Activated CD4-positive, alpha-beta T cell treated with anti-CD3 and anti-CD28 coated beads for 36 hours (primary cell): ENCODE results near the gene MFGE8. TPM values are rescaled to one million over a fixed set of nuclear protein-coding genes. Genes with fewer than 3 reads are reported as not detected.

Experiments used
- ATAC-seq: fragments of 200-7000 bp; cut with Tn5 transposase; one replicate; pipeline ENCODE4 v1.10.0; 2021; ENCODE audit warnings: mild to moderate bottlenecking, moderate library complexity
- CTCF ChIA-PET: fragments of 350-600 bp; sonication (Branson Sonifier 250); formaldehyde crosslinking; loops from one replicate; lab custom pipeline; 2021; ENCODE audit warnings: antibody characterized with exemption; lab: Charles Lee
- POLR2A ChIA-PET: fragments of 350-600 bp; sonication (Branson Sonifier 250); formaldehyde crosslinking; loops from one replicate; lab custom pipeline; 2021; ENCODE audit warnings: antibody characterized with exemption, inconsistent platforms; lab: Charles Lee
- DNase-seq: peaks from one replicate; pipeline ENCODE4 v3.0.0-alpha.2; 2020
- H3K27ac Mint-ChIP-seq: one replicate; pipeline ENCODE4 v1.8.0; 2021; ENCODE audit warnings: mixed read lengths
- H3K27me3 Mint-ChIP-seq: one replicate; pipeline ENCODE4 v1.8.0; 2021; ENCODE audit warnings: mixed read lengths
- H3K36me3 Mint-ChIP-seq: one replicate; pipeline ENCODE4 v1.8.0; 2021; ENCODE audit warnings: low read depth, mixed read lengths
- H3K4me1 Mint-ChIP-seq: one replicate; pipeline ENCODE4 v1.8.0; 2021; ENCODE audit warnings: mixed read lengths
- H3K4me3 Mint-ChIP-seq: one replicate; pipeline ENCODE4 v1.8.0; 2021; ENCODE audit warnings: mild to moderate bottlenecking, moderate library complexity, mixed read lengths
- H3K9me3 Mint-ChIP-seq: one replicate; pipeline ENCODE4 v1.8.0; 2021; ENCODE audit warnings: low read depth, mixed read lengths
- intact Hi-C, 2 experiments: fragments of 100-400 bp; cut with DNase I in 1 of 2; cut with micrococcal nuclease in 1 of 2; formaldehyde crosslinking; loops; one replicate each; pipeline versions ENCODE4 v1.14.2 to v1.15.1; 2022 to 2024; cut with DNase I, micrococcal nuclease
- total RNA-seq, 2 experiments: library from RNA; stranded (reverse); gene quantifications; one replicate each; pipeline ENCODE4 v1.2.3, GENCODE V29; 2021

The MFGE8 gene
- total RNA-seq, 2 experiments from 2014 or later: 17.0 to 18.6 TPM

- intact Hi-C loops: loop anchor here (1.0 to 5.0 kb wide), 2 partner anchors 272 kb away; no protein-coding TSS in a partner anchor
- H3K27ac Mint-ChIP-seq: no peak overlapping the region
- ChIA-PET POLR2A (interaction anchor here (0.7 kb wide), 1 partner anchor 10 kb away, joined by 3 read pairs; no protein-coding TSS in a partner anchor), CTCF (interaction anchor here (0.7 to 5.2 kb wide), 29 partner anchors 9 to 375 kb away, joined by 3 to 73 read pairs (median 7); partner anchors contain the start of genes ABHD2 and HAPLN3)
- H3K9me3 Mint-ChIP-seq: no peaks in the 10 kb centered on the region
- peaks cover 2% of the 10 kb centered on the region for H3K36me3 Mint-ChIP-seq
- no peak overlapping the region for H3K4me3 Mint-ChIP-seq
- no peaks in the 10 kb centered on the region for H3K27me3 Mint-ChIP-seq
- peaks cover 34% of the 10 kb centered on the region for H3K4me1 Mint-ChIP-seq
- ATAC-seq: no peak
- no peak for DNase-seq
These were observed 7.6 kb downstream of the MFGE8 start for GRCh38 chr15:88905576-88905975.

- Mint-ChIP-seq H3K4me3 (no peak overlapping the region), H3K27ac (peak overlapping the region; percentile 78), H3K4me1 (peaks cover 34% of the 10 kb centered on the region), H3K27me3 (no peaks in the 10 kb centered on the region), H3K9me3 (no peaks in the 10 kb centered on the region), H3K36me3 (peaks cover 2% of the 10 kb centered on the region)
- CTCF ChIA-PET: interaction anchor here (0.6 to 5.2 kb wide), 45 partner anchors 8 to 1447 kb away, joined by 3 to 73 read pairs (median 4); partner anchors contain the start of genes ABHD2 and HAPLN3
- peak; percentile 99 for ATAC-seq
- intact Hi-C loops: loop anchor here (1.0 to 5.0 kb wide), 4 partner anchors 10 to 273 kb away; no protein-coding TSS in a partner anchor
- POLR2A ChIA-PET: interaction anchor here (0.8 to 1.1 kb wide), 3 partner anchors 9 to 263 kb away, joined by 4 to 5 read pairs (median 4); partner anchors contain the start of gene HAPLN3
- peak; percentile 95 for DNase-seq
These were observed 8.4 kb downstream of the MFGE8 start for GRCh38 chr15:88904624-88905327.

- peak overlapping the region; percentile 78 for H3K27ac Mint-ChIP-seq
- no peak for DNase-seq
- CTCF ChIA-PET: interaction anchor here (0.5 to 5.2 kb wide), 35 partner anchors 7 to 1447 kb away, joined by 3 to 73 read pairs (median 5); partner anchors contain the start of genes ABHD2 and HAPLN3
- peaks cover 2% of the 10 kb centered on the region for H3K36me3 Mint-ChIP-seq
- POLR2A ChIA-PET: interaction anchor here (1.0 to 1.1 kb wide), 2 partner anchors 9 to 13 kb away, joined by 4 to 5 read pairs; partner anchors contain the start of gene HAPLN3
- no peak overlapping the region for H3K4me3 Mint-ChIP-seq
- no peaks in the 10 kb centered on the region for H3K27me3 Mint-ChIP-seq
- H3K9me3 Mint-ChIP-seq: no peaks in the 10 kb centered on the region
- ATAC-seq: no peak
- H3K4me1 Mint-ChIP-seq: peaks cover 34% of the 10 kb centered on the region
- intact Hi-C loops: loop anchor here (1.0 kb wide), 2 partner anchors 10 to 113 kb away; no protein-coding TSS in a partner anchor
These were observed 8.9 kb downstream of the MFGE8 start for GRCh38 chr15:88904257-88904623.

GRCh38 chr15:88902846-88903245, 10.3 kb downstream of the MFGE8 start:
- Mint-ChIP-seq H3K4me3 (no peak overlapping the region), H3K4me1 (peaks cover 35% of the 10 kb centered on the region), H3K27me3 (no peaks in the 10 kb centered on the region), H3K27ac (no peak overlapping the region), H3K9me3 (no peaks in the 10 kb centered on the region), H3K36me3 (peaks cover 2% of the 10 kb centered on the region)
- ATAC-seq (no peak), DNase-seq (no peak)
- intact Hi-C loops: no loop called here
- ChIA-PET POLR2A (interaction anchor here (0.5 to 1.2 kb wide), 2 partner anchors 185 to 1483 kb away, joined by 4 to 8 read pairs; partner anchors contain the start of gene ABHD2), CTCF (interaction anchor here (0.8 to 5.2 kb wide), 6 partner anchors 8 to 118 kb away, joined by 3 to 73 read pairs (median 8); partner anchors contain the start of gene HAPLN3)

GRCh38 chr15:88902221-88902835, 10.9 kb downstream of the MFGE8 start:
- no peak for ATAC-seq
- peak overlapping the region; percentile 49 for H3K27ac Mint-ChIP-seq
- H3K9me3 Mint-ChIP-seq: no peaks in the 10 kb centered on the region
- DNase-seq: no peak
- no peaks in the 10 kb centered on the region for H3K27me3 Mint-ChIP-seq
- peaks cover 40% of the 10 kb centered on the region for H3K4me1 Mint-ChIP-seq
- no peak overlapping the region for H3K4me3 Mint-ChIP-seq
- peaks cover 2% of the 10 kb centered on the region for H3K36me3 Mint-ChIP-seq
- intact Hi-C loops: no loop called here
- POLR2A ChIA-PET: interaction anchor here (0.5 to 1.2 kb wide), 2 partner anchors 186 to 1484 kb away, joined by 4 to 8 read pairs; partner anchors contain the start of gene ABHD2
- CTCF ChIA-PET: interaction anchor here (0.6 to 5.2 kb wide), 5 partner anchors 7 to 175 kb away, joined by 3 to 73 read pairs (median 8); partner anchors contain the start of gene HAPLN3

GRCh38 chr15:88901508-88902220, 11.5 kb downstream of the MFGE8 start:
- Mint-ChIP-seq H3K27ac (peak overlapping the region; percentile 49), H3K9me3 (no peaks in the 10 kb centered on the region), H3K27me3 (no peaks in the 10 kb centered on the region), H3K36me3 (peaks cover 2% of the 10 kb centered on the region), H3K4me1 (peaks cover 47% of the 10 kb centered on the region), H3K4me3 (no peak overlapping the region)
- DNase-seq (no peak), ATAC-seq (no peak)
- ChIA-PET POLR2A (no interaction called here), CTCF (interaction anchor here (0.6 to 5.2 kb wide), 3 partner anchors 119 to 287 kb away, joined by 3 to 73 read pairs (median 4); no protein-coding TSS in a partner anchor)
- intact Hi-C loops: no loop called here

- ChIA-PET POLR2A (no interaction called here), CTCF (interaction anchor here (0.6 to 5.2 kb wide), 2 partner anchors 120 to 286 kb away, joined by 4 to 73 read pairs; no protein-coding TSS in a partner anchor)
- Mint-ChIP-seq H3K9me3 (no peaks in the 10 kb centered on the region), H3K4me1 (peaks cover 48% of the 10 kb centered on the region), H3K4me3 (no peak overlapping the region), H3K27ac (no peak overlapping the region), H3K36me3 (peaks cover 2% of the 10 kb centered on the region), H3K27me3 (no peaks in the 10 kb centered on the region)
- DNase-seq: no peak
- intact Hi-C loops: no loop called here
- no peak for ATAC-seq
These were observed 12.2 kb downstream of the MFGE8 start for GRCh38 chr15:88900982-88901418.

GRCh38 chr15:88900309-88900981, 12.7 kb downstream of the MFGE8 start:
- POLR2A ChIA-PET: no interaction called here
- no peak for DNase-seq
- Mint-ChIP-seq H3K36me3 (peaks cover 2% of the 10 kb centered on the region), H3K27me3 (no peaks in the 10 kb centered on the region), H3K4me1 (peaks cover 50% of the 10 kb centered on the region), H3K9me3 (no peaks in the 10 kb centered on the region), H3K27ac (no peak overlapping the region), H3K4me3 (no peak overlapping the region)
- CTCF ChIA-PET: interaction anchor here (0.6 kb wide), 1 partner anchor 157 kb away, joined by 6 read pairs; no protein-coding TSS in a partner anchor
- no peak for ATAC-seq
- intact Hi-C loops: no loop called here

- Mint-ChIP-seq H3K4me3 (no peak overlapping the region), H3K27ac (no peak overlapping the region), H3K4me1 (peaks cover 39% of the 10 kb centered on the region), H3K36me3 (peaks cover 3% of the 10 kb centered on the region), H3K9me3 (no peaks in the 10 kb centered on the region), H3K27me3 (no peaks in the 10 kb centered on the region)
- no peak for DNase-seq
- CTCF ChIA-PET: no interaction called here
- POLR2A ChIA-PET: no interaction called here
- intact Hi-C loops: loop anchor here (5.0 to 10.0 kb wide), 4 partner anchors 228 to 436 kb away; partner anchors contain the start of gene POLG (in 1 of the 2)
- ATAC-seq: no peak
These were observed 13.9 kb downstream of the MFGE8 start for GRCh38 chr15:88899251-88899650.

- Mint-ChIP-seq H3K4me1 (peaks cover 39% of the 10 kb centered on the region), H3K36me3 (peaks cover 4% of the 10 kb centered on the region), H3K27ac (no peak overlapping the region), H3K27me3 (no peaks in the 10 kb centered on the region), H3K9me3 (no peaks in the 10 kb centered on the region), H3K4me3 (no peak overlapping the region)
- CTCF ChIA-PET: no interaction called here
- ATAC-seq (no peak), DNase-seq (no peak)
- intact Hi-C loops: loop anchor here (5.0 to 10.0 kb wide), 4 partner anchors 229 to 436 kb away; partner anchors contain the start of gene POLG (in 1 of the 2)
- POLR2A ChIA-PET: no interaction called here
These were observed 14.4 kb downstream of the MFGE8 start for GRCh38 chr15:88898736-88899135.
